Sigmoid colon (tissue), 7 donors: ENCODE results near the gene RNF180. TPM values are rescaled to one million over a fixed set of nuclear protein-coding genes. Genes with fewer than 3 reads are reported as not detected.

Source experiments
- DNase-seq: peaks from one replicate; pipeline ENCODE4 v3.0.0-alpha.2; 2019
- H3K27ac ChIP-seq, 4 donors: fragments of 200-600 bp; sonication (generic); one replicate each; pipeline ENCODE4 v1.5.1; 2016 to 2019; ENCODE audit warnings: mild to moderate bottlenecking in 1 of 4
- H3K27me3 ChIP-seq, 3 donors: fragments of 200-600 bp; sonication (generic); one replicate each; pipeline ENCODE4 v1.5.1; 2019; ENCODE audit warnings: mild to moderate bottlenecking in 1 of 3
- H3K36me3 ChIP-seq, 4 donors: fragments of 200-600 bp; sonication (generic); one replicate each; pipeline ENCODE4 v1.5.1; 2016 to 2019
- H3K4me1 ChIP-seq, 4 donors: fragments of 200-600 bp; sonication (generic); one replicate each; pipeline ENCODE4 v1.5.1; 2017 to 2019
- H3K4me3 ChIP-seq, 4 donors: fragments of 200-600 bp; sonication (generic); one replicate each; pipeline ENCODE4 v1.5.1; 2017 to 2019; ENCODE audit warnings: mild to moderate bottlenecking in 2 of 4, moderate library complexity in 1 of 4
- H3K9me3 ChIP-seq, 4 donors: fragments of 200-600 bp in 3 of 4; sonication (generic) in 3 of 4; one replicate each; pipeline versions ENCODE4 v1.5.1 to v1.6.1; 2013 to 2019
- CTCF ChIP-seq, 4 experiments: fragments of 450-650 bp in 3 of 4; fragments of 200-600 bp in 1 of 4; IDR thresholded peaks; one replicate each; pipeline ENCODE4 v1.5.1; 2016 to 2019; ENCODE audit warnings: antibody characterized with exemption in 4 of 4, mild to moderate bottlenecking in 3 of 4, moderate library complexity in 2 of 4
- EP300 ChIP-seq, 4 donors: sonication (generic); formaldehyde crosslinking; IDR thresholded peaks; one replicate each; pipeline ENCODE4 v1.6.1; 2017; ENCODE audit warnings: antibody characterized with exemption in 4 of 4
- POLR2A ChIP-seq, 2 donors: fragments of 450-650 bp; IDR thresholded peaks; one replicate each; pipeline ENCODE4 v1.6.1; 2016; ENCODE audit warnings: antibody characterized with exemption in 2 of 2, mild to moderate bottlenecking in 2 of 2, moderate library complexity in 2 of 2
- POLR2AphosphoS5 ChIP-seq, 4 donors: sonication (generic); formaldehyde crosslinking; IDR thresholded peaks; one replicate each; pipeline ENCODE4 v1.6.1; 2017; ENCODE audit warnings: antibody characterized with exemption in 4 of 4
- WGBS, 2 donors: extraction: QIAGEN DNeasy Blood & Tissue Kit; methylation state at CpG; one replicate each; pipeline ENCODE4 v1.1.7; 2013; 5-methylcytosine and 5-hydroxymethylcytosine counted together
- intact Hi-C: fragments of 100-400 bp; cut with DNase I; formaldehyde crosslinking; loops from one replicate; pipeline ENCODE4 v1.15.1; 2023
- polyA plus RNA-seq, 3 donors: library from polyadenylated mRNA; stranded (reverse); fragments of 200-250 nt; gene quantifications; one replicate each; pipeline ENCODE4 v1.2.3, GENCODE V29; 2013
- total RNA-seq, 4 donors: library from RNA; depleted of rRNA; stranded (reverse); fragments of >200 nt; gene quantifications; one replicate each; pipeline ENCODE4 v1.1.0, GENCODE V29; 2016
- donor health status: healthy with polysubstance abuse.
- donor health status: Bipolar disorder and iron deficiency.
- donor health status: healthy.

The RNF180 gene
- total and polyA plus RNA-seq, 7 donors: 0.23 to 27.1 (median 16.6) TPM

- Histone ChIP-seq H3K27me3 (no peaks in the 10 kb centered on the region), H3K4me1 (peaks cover 0 to 9% (median 5%) of the 10 kb centered on the region in 4 donors), H3K4me3 (no peak overlapping the region), H3K27ac (no peak overlapping the region), H3K9me3 (no peaks in the 10 kb centered on the region), H3K36me3 (no peaks in the 10 kb centered on the region)
- 79 to 81% methylated on average over 3 of the region's 3 CpGs for WGBS, 2 donors
- intact Hi-C loops: no loop called here
- TF ChIP-seq POLR2A (IDR thresholded peaks at IDR 0.05): no peak
- TF ChIP-seq POLR2AphosphoS5 (IDR thresholded peaks at IDR 0.05): no peak
- TF ChIP-seq CTCF (IDR thresholded peaks at IDR 0.05): no peak
- no peak for TF ChIP-seq EP300 (IDR thresholded peaks at IDR 0.05)
- no peak for DNase-seq
Measured at GRCh38 chr5:64161420-64161819, 4.2 kb upstream of the RNF180 start.

- no peak overlapping the region for H3K4me3 ChIP-seq
- DNase-seq: no peak
- intact Hi-C loops: no loop called here
- no peaks in the 10 kb centered on the region for H3K36me3 ChIP-seq
- H3K27ac ChIP-seq: no peak overlapping the region
- peaks cover 0 to 20% (median 6%) of the 10 kb centered on the region in 4 donors for H3K4me1 ChIP-seq
- no peak for TF ChIP-seq POLR2AphosphoS5 (IDR thresholded peaks at IDR 0.05)
- no peak for TF ChIP-seq CTCF (IDR thresholded peaks at IDR 0.05)
- TF ChIP-seq POLR2A (IDR thresholded peaks at IDR 0.05): no peak
- no peak for TF ChIP-seq EP300 (IDR thresholded peaks at IDR 0.05)
- H3K27me3 ChIP-seq: no peaks in the 10 kb centered on the region
- H3K9me3 ChIP-seq: no peaks in the 10 kb centered on the region
Measured at GRCh38 chr5:64163135-64163534, 2.5 kb upstream of the RNF180 start.

DNA sequence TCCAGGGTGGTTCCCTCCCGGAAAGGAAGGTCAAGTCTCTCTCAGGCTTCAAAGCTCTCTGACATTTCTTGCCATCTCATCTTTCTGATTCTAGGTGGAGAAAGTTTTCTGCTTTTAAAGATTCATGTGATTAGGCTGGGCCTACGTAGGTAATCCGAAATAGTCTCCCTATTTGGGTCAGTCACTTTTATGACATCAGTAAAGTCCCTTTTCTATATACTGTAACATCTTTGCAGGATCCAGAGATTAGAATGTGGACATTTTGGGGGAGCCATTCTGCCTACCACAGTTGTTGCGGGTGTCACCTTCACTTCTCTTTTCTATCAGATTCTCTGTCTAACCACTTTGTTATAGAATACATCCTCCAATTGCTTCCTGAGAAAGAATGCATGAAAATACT, 1.9 kb upstream of the RNF180 start:
- intact Hi-C loops: no loop called here
- Histone ChIP-seq H3K36me3 (no peaks in the 10 kb centered on the region), H3K4me1 (peaks cover 0 to 23% (median 6%) of the 10 kb centered on the region in 4 donors), H3K27ac (no peak overlapping the region), H3K4me3 (no peak overlapping the region), H3K9me3 (no peaks in the 10 kb centered on the region), H3K27me3 (no peaks in the 10 kb centered on the region)
- 89 to 90% methylated on average over 4 of the region's 4 CpGs for WGBS, 2 donors
- no peak for TF ChIP-seq CTCF (IDR thresholded peaks at IDR 0.05)
- DNase-seq: no peak

DNA sequence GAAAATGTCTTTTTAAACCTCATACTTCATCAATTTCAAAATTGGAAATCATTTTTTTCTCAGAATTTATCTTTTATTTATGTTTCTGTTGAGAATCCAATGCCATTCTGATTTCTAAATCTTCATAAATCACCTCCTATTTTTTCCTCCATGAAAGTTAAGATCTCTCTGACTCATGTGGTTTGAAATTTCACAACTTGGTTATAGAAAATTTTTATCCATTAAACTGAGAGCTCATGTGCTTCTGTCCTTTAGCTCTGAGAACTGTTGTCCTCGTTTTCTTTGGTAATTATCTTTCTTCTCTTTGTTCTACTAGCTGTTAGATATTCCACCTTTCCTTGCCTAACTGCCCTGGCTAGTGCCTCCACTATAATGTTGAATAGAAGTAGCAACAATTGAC, 1.5 kb upstream of the RNF180 start:
- DNase-seq: no peak
- Histone ChIP-seq H3K4me3 (no peak overlapping the region), H3K36me3 (no peaks in the 10 kb centered on the region), H3K4me1 (peaks cover 0 to 23% (median 6%) of the 10 kb centered on the region in 4 donors), H3K9me3 (no peaks in the 10 kb centered on the region), H3K27ac (no peak overlapping the region), H3K27me3 (no peaks in the 10 kb centered on the region)
- intact Hi-C loops: no loop called here
- TF ChIP-seq CTCF (IDR thresholded peaks at IDR 0.05) (no peak), EP300 (IDR thresholded peaks at IDR 0.05) (no peak), POLR2A (IDR thresholded peaks at IDR 0.05) (no peak), POLR2AphosphoS5 (IDR thresholded peaks at IDR 0.05) (no peak)
- 62 to 75% methylated on average over 1 of the region's 1 CpG for WGBS, 2 donors

- Histone ChIP-seq H3K36me3 (no peaks in the 10 kb centered on the region), H3K9me3 (no peaks in the 10 kb centered on the region), H3K4me1 (peaks cover 0 to 23% (median 6%) of the 10 kb centered on the region in 4 donors), H3K27ac (peak overlapping the region; percentile 75 to 81 (median 76)), H3K4me3 (peak overlapping the region; percentile 58 to 93 (median 76)), H3K27me3 (no peaks in the 10 kb centered on the region)
- intact Hi-C loops: no loop called here
- TF ChIP-seq EP300 (IDR thresholded peaks at IDR 0.05) (no peak), POLR2AphosphoS5 (IDR thresholded peaks at IDR 0.05) (no peak), CTCF (IDR thresholded peaks at IDR 0.05) (no peak), POLR2A (IDR thresholded peaks at IDR 0.05) (no peak)
- 11 to 42% methylated on average over 11 of the region's 11 CpGs for WGBS, 2 donors
- DNase-seq: no peak
Measured at GRCh38 chr5:64165160-64165499, 513 bp upstream of the RNF180 start.
